Astrocyte (in vitro differentiated cells and primary cell): ENCODE data around the gene HMCN2. TPM values are rescaled to one million over a fixed set of nuclear protein-coding genes. Genes with fewer than 3 reads are reported as not detected.

Experiments
- DNase-seq: peaks from one replicate; pipeline ENCODE4 v3.0.0-alpha.2; 2010; ENCODE audit warnings: low read depth
- FAIRE-seq: peaks from 2 replicates; lab custom pipeline; 2011; peaks lifted over from hg19 to GRCh38; lab: Jason Lieb, UNC
- H2AFZ ChIP-seq: 2 replicates; pipeline ENCODE4 v1.6.0; 2012; ENCODE audit warnings: low read depth, low read length, inconsistent platforms
- H3K27ac ChIP-seq: 2 replicates; pipeline ENCODE4 v1.5.1; 2011; ENCODE audit warnings: low read depth, low read length, inconsistent platforms
- H3K27me3 ChIP-seq: 2 replicates; pipeline ENCODE4 v1.6.0; 2011; ENCODE audit warnings: low read length, inconsistent platforms; ENCODE audit not compliant: insufficient read depth
- H3K36me3 ChIP-seq: 2 replicates; pipeline ENCODE4 v1.5.1; 2011; ENCODE audit warnings: low read length, inconsistent platforms; ENCODE audit not compliant: insufficient read depth
- H3K4me1 ChIP-seq: 2 replicates; pipeline ENCODE4 v1.5.1; 2011; ENCODE audit warnings: low read length, inconsistent platforms; ENCODE audit not compliant: insufficient read depth
- H3K4me2 ChIP-seq: 2 replicates; pipeline ENCODE4 v1.6.0; 2012; ENCODE audit warnings: low read length, inconsistent platforms
- H3K4me3 ChIP-seq: 2 replicates; pipeline ENCODE4 v1.5.1; 2011; ENCODE audit warnings: low read depth, mild to moderate bottlenecking, low read length, inconsistent platforms; ENCODE audit not compliant: insufficient read depth
- H3K79me2 ChIP-seq: 2 replicates; pipeline ENCODE4 v1.6.0; 2012; ENCODE audit warnings: mild to moderate bottlenecking, low read length, inconsistent platforms; ENCODE audit not compliant: insufficient read depth
- H3K9ac ChIP-seq: 2 replicates; pipeline ENCODE4 v1.6.0; 2012; ENCODE audit warnings: mild to moderate bottlenecking, low read length, inconsistent platforms
- H3K9me3 ChIP-seq: 2 replicates; pipeline ENCODE4 v1.5.1; 2012; ENCODE audit warnings: low read depth, mild to moderate bottlenecking, low read length, inconsistent platforms; ENCODE audit not compliant: insufficient read depth
- H4K20me1 ChIP-seq: 2 replicates; pipeline ENCODE4 v1.6.0; 2012; ENCODE audit warnings: low read length, inconsistent platforms; ENCODE audit not compliant: insufficient read depth
- H3K27ac Mint-ChIP-seq: one replicate; pipeline ENCODE4 v1.8.0; 2021; ENCODE audit warnings: mild to moderate bottlenecking, mixed read lengths; ENCODE audit not compliant: unreplicated experiment
- H3K27me3 Mint-ChIP-seq: one replicate; pipeline ENCODE4 v1.8.0; 2021; ENCODE audit warnings: low read depth, mixed read lengths; ENCODE audit not compliant: unreplicated experiment
- H3K36me3 Mint-ChIP-seq: one replicate; pipeline ENCODE4 v1.8.0; 2021; ENCODE audit warnings: low read depth, mixed read lengths; ENCODE audit not compliant: unreplicated experiment
- H3K4me1 Mint-ChIP-seq: one replicate; pipeline ENCODE4 v1.8.0; 2021; ENCODE audit warnings: low read depth, mixed read lengths; ENCODE audit not compliant: unreplicated experiment
- H3K4me3 Mint-ChIP-seq: one replicate; pipeline ENCODE4 v1.8.0; 2021; ENCODE audit warnings: mild to moderate bottlenecking, moderate library complexity, mixed read lengths; ENCODE audit not compliant: unreplicated experiment
- H3K9me3 Mint-ChIP-seq: one replicate; pipeline ENCODE4 v1.8.0; 2021; ENCODE audit warnings: mild to moderate bottlenecking, mixed read lengths; ENCODE audit not compliant: unreplicated experiment
- EZH2 ChIP-seq: IDR thresholded peaks from 2 replicates; pipeline ENCODE4 v1.6.1; 2012; ENCODE audit warnings: mild to moderate bottlenecking, low read length, inconsistent platforms; ENCODE audit not compliant: insufficient read depth
- total RNA-seq: library from RNA; stranded (reverse); gene quantifications from 2 replicates; pipeline ENCODE4 v1.2.1, GENCODE V29; 2021
- TF ChIP-seq, protein P1 (sequence below): IDR thresholded peaks from 2 replicates; pipeline ENCODE4 v1.5.1; 2011; ENCODE audit warnings: low read depth, mild to moderate bottlenecking, inconsistent platforms, low read length, moderate library complexity; ENCODE audit not compliant: insufficient read depth

The HMCN2 gene
- total RNA-seq, 1 donor from 2014 or later: 1.6 TPM

DNA sequence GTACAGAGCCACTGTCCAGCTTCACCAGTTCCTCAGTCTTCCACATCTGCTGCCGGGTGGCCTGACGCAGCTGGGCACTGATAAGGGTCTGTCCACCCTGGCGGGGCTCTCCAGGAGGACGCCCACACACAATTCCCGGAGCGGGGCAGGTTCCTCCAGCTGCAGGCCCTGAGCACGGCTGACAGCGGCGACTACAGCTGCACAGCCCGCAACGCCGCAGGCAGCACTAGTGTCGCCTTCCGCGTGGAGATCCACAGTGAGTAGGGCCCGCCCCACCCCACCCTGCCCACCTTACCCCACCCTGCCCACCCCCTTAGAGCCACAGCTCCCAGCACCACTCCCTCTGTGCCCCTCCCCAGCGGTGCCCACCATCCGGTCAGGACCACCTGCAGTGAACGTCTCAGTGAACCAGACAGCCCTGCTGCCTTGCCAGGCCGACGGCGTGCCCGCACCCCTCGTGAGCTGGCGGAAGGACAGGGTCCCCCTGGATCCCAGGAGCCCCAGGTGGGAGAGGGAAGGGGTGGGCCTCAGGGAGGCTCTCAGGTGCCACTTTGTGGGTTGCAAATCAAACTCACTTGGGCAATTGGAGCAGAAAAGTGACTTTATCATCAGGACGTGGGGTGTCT lies 130.4 kb downstream of the HMCN2 start:
- H3K4me3 Mint-ChIP-seq: no peak overlapping the region
- peaks cover 5% of the 10 kb centered on the region for H3K4me1 Mint-ChIP-seq
- Histone ChIP-seq H4K20me1 (no peaks in the 10 kb centered on the region), H3K27ac (no peak overlapping the region), H2AFZ (no peak overlapping the region), H3K9me3 (no peaks in the 10 kb centered on the region), H3K4me3 (no peak overlapping the region), H3K36me3 (no peaks in the 10 kb centered on the region), H3K4me2 (no peak overlapping the region), H3K27me3 (peaks cover 2% of the 10 kb centered on the region), H3K9ac (no peak overlapping the region), H3K4me1 (no peaks in the 10 kb centered on the region), H3K79me2 (no peaks in the 10 kb centered on the region)
- no peak overlapping the region for H3K27ac Mint-ChIP-seq
- H3K9me3 Mint-ChIP-seq: peaks cover 4% of the 10 kb centered on the region
- no peak for TF ChIP-seq EZH2
- TF ChIP-seq, protein P1, sequence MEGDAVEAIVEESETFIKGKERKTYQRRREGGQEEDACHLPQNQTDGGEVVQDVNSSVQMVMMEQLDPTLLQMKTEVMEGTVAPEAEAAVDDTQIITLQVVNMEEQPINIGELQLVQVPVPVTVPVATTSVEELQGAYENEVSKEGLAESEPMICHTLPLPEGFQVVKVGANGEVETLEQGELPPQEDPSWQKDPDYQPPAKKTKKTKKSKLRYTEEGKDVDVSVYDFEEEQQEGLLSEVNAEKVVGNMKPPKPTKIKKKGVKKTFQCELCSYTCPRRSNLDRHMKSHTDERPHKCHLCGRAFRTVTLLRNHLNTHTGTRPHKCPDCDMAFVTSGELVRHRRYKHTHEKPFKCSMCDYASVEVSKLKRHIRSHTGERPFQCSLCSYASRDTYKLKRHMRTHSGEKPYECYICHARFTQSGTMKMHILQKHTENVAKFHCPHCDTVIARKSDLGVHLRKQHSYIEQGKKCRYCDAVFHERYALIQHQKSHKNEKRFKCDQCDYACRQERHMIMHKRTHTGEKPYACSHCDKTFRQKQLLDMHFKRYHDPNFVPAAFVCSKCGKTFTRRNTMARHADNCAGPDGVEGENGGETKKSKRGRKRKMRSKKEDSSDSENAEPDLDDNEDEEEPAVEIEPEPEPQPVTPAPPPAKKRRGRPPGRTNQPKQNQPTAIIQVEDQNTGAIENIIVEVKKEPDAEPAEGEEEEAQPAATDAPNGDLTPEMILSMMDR: no peak
- no peak for FAIRE-seq
- H3K27me3 Mint-ChIP-seq: peaks cover 33% of the 10 kb centered on the region
- peaks cover 7% of the 10 kb centered on the region for H3K36me3 Mint-ChIP-seq
- no peak for DNase-seq

GRCh38 chr9:130396581-130396980 lies 131.0 kb downstream of the HMCN2 start:
- Histone ChIP-seq H3K79me2 (no peaks in the 10 kb centered on the region), H3K4me1 (no peaks in the 10 kb centered on the region), H3K9me3 (no peaks in the 10 kb centered on the region), H3K36me3 (no peaks in the 10 kb centered on the region), H3K4me3 (no peak overlapping the region), H2AFZ (no peak overlapping the region), H3K9ac (no peak overlapping the region), H4K20me1 (no peaks in the 10 kb centered on the region), H3K27ac (no peak overlapping the region), H3K4me2 (no peak overlapping the region), H3K27me3 (peaks cover 2% of the 10 kb centered on the region)
- H3K27ac Mint-ChIP-seq: peak overlapping the region; percentile 55
- H3K4me1 Mint-ChIP-seq: peaks cover 5% of the 10 kb centered on the region
- DNase-seq (no peak), FAIRE-seq (no peak)
- peaks cover 7% of the 10 kb centered on the region for H3K36me3 Mint-ChIP-seq
- H3K9me3 Mint-ChIP-seq: peaks cover 4% of the 10 kb centered on the region
- no peak overlapping the region for H3K4me3 Mint-ChIP-seq
- H3K27me3 Mint-ChIP-seq: peaks cover 37% of the 10 kb centered on the region
- TF ChIP-seq, protein P1: no peak
- no peak for TF ChIP-seq EZH2

GRCh38 chr9:130398487-130399240 lies 133.1 kb downstream of the HMCN2 start:
- H3K36me3 Mint-ChIP-seq: peaks cover 4% of the 10 kb centered on the region
- Histone ChIP-seq H3K4me1 (no peaks in the 10 kb centered on the region), H3K27ac (no peak overlapping the region), H3K4me3 (no peak overlapping the region), H3K4me2 (no peak overlapping the region), H3K27me3 (peaks cover 2% of the 10 kb centered on the region), H3K79me2 (no peaks in the 10 kb centered on the region), H3K36me3 (no peaks in the 10 kb centered on the region), H3K9me3 (no peaks in the 10 kb centered on the region), H2AFZ (no peak overlapping the region), H3K9ac (no peak overlapping the region), H4K20me1 (no peaks in the 10 kb centered on the region)
- FAIRE-seq (no peak), DNase-seq (no peak)
- peaks cover 4% of the 10 kb centered on the region for H3K9me3 Mint-ChIP-seq
- no peak overlapping the region for H3K27ac Mint-ChIP-seq
- no peaks in the 10 kb centered on the region for H3K4me1 Mint-ChIP-seq
- peaks cover 44% of the 10 kb centered on the region for H3K27me3 Mint-ChIP-seq
- no peak overlapping the region for H3K4me3 Mint-ChIP-seq
- TF ChIP-seq EZH2: no peak
- TF ChIP-seq, protein P1: no peak
